ENCODE data around the gene GPR158.

The GPR158 gene

DNA sequence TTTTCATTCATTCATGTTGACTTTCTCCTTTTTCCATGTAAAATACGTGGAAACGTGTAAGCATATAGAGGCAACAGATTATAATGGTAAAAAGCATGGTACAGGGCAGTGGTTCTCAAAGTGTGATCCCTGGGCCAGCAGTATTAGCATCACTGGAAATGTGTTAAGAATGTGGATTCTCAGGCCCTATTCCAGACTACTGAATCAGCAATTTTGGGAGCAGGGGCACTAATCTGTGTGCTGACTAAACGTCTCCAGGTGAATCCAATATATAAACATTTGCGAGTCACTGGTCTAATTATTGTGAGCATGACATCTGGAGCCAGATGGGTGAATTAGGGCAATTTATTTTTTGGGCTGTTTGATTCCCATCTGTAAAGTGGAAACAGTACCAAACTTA lies 5.1 kb upstream of the GPR158 start:
- Histone ChIP-seq H3K4me3 (ENCODE audit: insufficient read depth, low read depth, low read length, poor library complexity, severe bottlenecking) (no peak overlapping the region), H3K36me3 (ENCODE audit: control insufficient read depth, insufficient read depth, low read length) (no peaks in the 10 kb centered on the region), H3K27me3 (replicated peaks; ENCODE audit: control insufficient read depth, insufficient read depth, low read length, poor library complexity, severe bottlenecking) (peaks cover 12% of the 10 kb centered on the region), H3K27ac (ENCODE audit: insufficient read depth, low read length, poor library complexity, severe bottlenecking) (no peak overlapping the region), H3K4me1 (ENCODE audit: control insufficient read depth, insufficient read depth, low read length, poor library complexity, severe bottlenecking) (no peaks in the 10 kb centered on the region), H3K9me3 (ENCODE audit: control insufficient read depth, low read length) (no peaks in the 10 kb centered on the region)
- DNase-seq = no peak

GRCh38 chr10:25170627-25171026 lies 4.2 kb upstream of the GPR158 start:
- no peak overlapping the region for H3K27ac ChIP-seq (ENCODE audit: insufficient read depth, low read length, poor library complexity, severe bottlenecking)
- H3K4me1 ChIP-seq (ENCODE audit: control insufficient read depth, insufficient read depth, low read length, poor library complexity, severe bottlenecking) = no peaks in the 10 kb centered on the region
- H3K9me3 ChIP-seq (ENCODE audit: control insufficient read depth, low read length) = no peaks in the 10 kb centered on the region
- H3K4me3 ChIP-seq (ENCODE audit: insufficient read depth, low read depth, low read length, poor library complexity, severe bottlenecking) = no peak overlapping the region
- DNase-seq = no peak
- peaks cover 18% of the 10 kb centered on the region for H3K27me3 ChIP-seq (replicated peaks; ENCODE audit: control insufficient read depth, insufficient read depth, low read length, poor library complexity, severe bottlenecking)
- no peaks in the 10 kb centered on the region for H3K36me3 ChIP-seq (ENCODE audit: control insufficient read depth, insufficient read depth, low read length)

DNA sequence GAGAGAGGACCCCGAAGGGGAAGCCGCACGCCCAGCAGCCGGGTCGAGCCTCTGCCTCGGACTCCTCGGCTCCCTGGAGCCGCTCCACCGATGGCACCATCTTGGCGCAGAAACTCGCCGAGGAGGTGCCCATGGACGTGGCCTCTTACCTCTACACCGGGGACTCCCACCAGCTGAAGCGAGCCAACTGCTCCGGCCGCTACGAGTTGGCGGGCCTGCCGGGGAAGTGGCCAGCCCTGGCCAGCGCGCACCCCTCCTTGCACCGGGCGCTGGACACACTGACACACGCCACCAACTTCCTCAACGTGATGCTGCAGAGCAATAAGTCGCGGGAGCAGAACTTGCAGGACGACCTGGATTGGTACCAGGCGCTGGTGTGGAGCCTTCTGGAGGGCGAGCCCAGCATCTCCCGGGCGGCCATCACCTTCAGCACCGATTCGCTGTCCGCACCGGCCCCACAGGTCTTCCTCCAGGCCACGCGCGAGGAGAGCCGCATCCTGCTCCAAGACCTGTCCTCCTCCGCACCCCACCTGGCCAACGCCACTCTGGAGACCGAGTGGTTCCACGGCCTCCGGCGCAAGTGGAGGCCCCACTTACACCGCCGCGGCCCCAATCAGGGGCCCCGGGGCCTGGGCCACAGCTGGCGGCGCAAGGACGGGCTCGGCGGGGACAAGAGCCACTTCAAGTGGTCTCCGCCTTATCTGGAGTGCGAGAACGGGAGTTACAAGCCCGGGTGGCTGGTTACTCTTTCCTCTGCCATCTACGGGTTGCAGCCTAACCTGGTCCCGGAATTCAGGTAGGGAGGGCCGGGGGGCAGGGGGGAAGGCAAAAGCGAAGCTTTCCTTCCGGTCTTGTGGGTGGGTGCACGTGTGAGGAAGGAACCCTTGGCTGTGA lies 973 bp downstream of the GPR158 start:
- no peak overlapping the region for H3K27ac ChIP-seq (ENCODE audit: insufficient read depth, low read length, poor library complexity, severe bottlenecking)
- no peak for DNase-seq
- peaks cover 22% of the 10 kb centered on the region for H3K27me3 ChIP-seq (replicated peaks; ENCODE audit: control insufficient read depth, insufficient read depth, low read length, poor library complexity, severe bottlenecking)
- no peak overlapping the region for H3K4me3 ChIP-seq (ENCODE audit: insufficient read depth, low read depth, low read length, poor library complexity, severe bottlenecking)
- no peaks in the 10 kb centered on the region for H3K4me1 ChIP-seq (ENCODE audit: control insufficient read depth, insufficient read depth, low read length, poor library complexity, severe bottlenecking)
- no peaks in the 10 kb centered on the region for H3K36me3 ChIP-seq (ENCODE audit: control insufficient read depth, insufficient read depth, low read length)
- no peaks in the 10 kb centered on the region for H3K9me3 ChIP-seq (ENCODE audit: control insufficient read depth, low read length)

DNA sequence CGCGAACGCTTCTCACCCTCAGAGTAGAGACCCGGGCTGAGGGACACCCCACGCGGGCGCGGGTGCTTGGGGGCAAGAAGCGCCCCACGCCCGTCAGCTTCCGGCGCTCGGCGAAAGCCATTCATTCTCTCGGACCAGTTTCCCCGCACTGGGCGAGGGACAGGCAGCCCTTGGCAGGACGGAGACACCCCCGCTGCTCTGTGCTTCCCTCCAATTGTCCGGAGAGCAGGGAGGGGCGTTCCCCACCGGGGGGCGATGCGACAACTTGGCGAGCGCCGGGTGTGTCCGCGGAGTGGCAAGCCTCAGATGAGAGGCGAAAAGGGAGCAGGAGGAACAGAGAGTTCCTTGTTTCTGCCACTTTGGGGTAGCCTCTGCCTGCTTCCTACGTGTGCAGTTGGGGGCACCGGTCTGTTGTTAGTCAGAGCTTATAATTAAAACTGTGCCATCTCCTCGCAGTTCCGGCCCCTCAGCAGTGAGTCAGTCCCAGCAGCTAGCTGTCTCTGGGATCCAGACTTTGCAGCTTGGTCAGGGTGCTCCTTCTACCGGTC lies 1.7 kb downstream of the GPR158 start:
- no peaks in the 10 kb centered on the region for H3K36me3 ChIP-seq (ENCODE audit: control insufficient read depth, insufficient read depth, low read length)
- H3K4me1 ChIP-seq (ENCODE audit: control insufficient read depth, insufficient read depth, low read length, poor library complexity, severe bottlenecking) = no peaks in the 10 kb centered on the region
- peaks cover 22% of the 10 kb centered on the region for H3K27me3 ChIP-seq (replicated peaks; ENCODE audit: control insufficient read depth, insufficient read depth, low read length, poor library complexity, severe bottlenecking)
- H3K9me3 ChIP-seq (ENCODE audit: control insufficient read depth, low read length) = no peaks in the 10 kb centered on the region
- no peak overlapping the region for H3K27ac ChIP-seq (ENCODE audit: insufficient read depth, low read length, poor library complexity, severe bottlenecking)
- no peak overlapping the region for H3K4me3 ChIP-seq (ENCODE audit: insufficient read depth, low read depth, low read length, poor library complexity, severe bottlenecking)
- no peak for DNase-seq

- no peaks in the 10 kb centered on the region for H3K9me3 ChIP-seq (ENCODE audit: control insufficient read depth, low read length)
- H3K27me3 ChIP-seq (replicated peaks; ENCODE audit: control insufficient read depth, insufficient read depth, low read length, poor library complexity, severe bottlenecking) = peaks cover 22% of the 10 kb centered on the region
- no peak for DNase-seq
- H3K4me3 ChIP-seq (ENCODE audit: insufficient read depth, low read depth, low read length, poor library complexity, severe bottlenecking) = no peak overlapping the region
- H3K27ac ChIP-seq (ENCODE audit: insufficient read depth, low read length, poor library complexity, severe bottlenecking) = no peak overlapping the region
- H3K36me3 ChIP-seq (ENCODE audit: control insufficient read depth, insufficient read depth, low read length) = no peaks in the 10 kb centered on the region
- H3K4me1 ChIP-seq (ENCODE audit: control insufficient read depth, insufficient read depth, low read length, poor library complexity, severe bottlenecking) = no peaks in the 10 kb centered on the region
Measured at GRCh38 chr10:25177093-25177753, 2.4 kb downstream of the GPR158 start.

DNA sequence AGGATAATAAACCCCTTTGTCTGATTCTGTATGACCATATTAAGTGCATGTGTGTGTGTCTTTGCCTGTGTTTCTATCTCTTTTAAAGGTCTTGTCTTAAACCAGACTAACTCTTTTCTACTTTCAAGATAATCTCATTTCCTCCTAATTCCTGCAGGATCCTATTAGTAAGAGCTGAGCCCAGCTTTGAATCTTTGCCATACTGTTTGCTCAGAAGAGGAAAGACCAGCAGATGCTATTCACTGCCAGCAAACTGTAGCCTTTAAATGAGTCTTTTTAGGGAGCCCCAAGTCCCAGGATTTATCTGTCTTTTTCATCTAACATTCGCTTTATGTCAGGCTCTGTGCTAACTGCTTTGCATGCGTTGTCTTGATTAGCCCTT lies 2.9 kb downstream of the GPR158 start:
- Histone ChIP-seq H3K36me3 (ENCODE audit: control insufficient read depth, insufficient read depth, low read length) (no peaks in the 10 kb centered on the region), H3K4me1 (ENCODE audit: control insufficient read depth, insufficient read depth, low read length, poor library complexity, severe bottlenecking) (no peaks in the 10 kb centered on the region), H3K9me3 (ENCODE audit: control insufficient read depth, low read length) (no peaks in the 10 kb centered on the region), H3K27ac (ENCODE audit: insufficient read depth, low read length, poor library complexity, severe bottlenecking) (no peak overlapping the region), H3K27me3 (replicated peaks; ENCODE audit: control insufficient read depth, insufficient read depth, low read length, poor library complexity, severe bottlenecking) (peaks cover 22% of the 10 kb centered on the region), H3K4me3 (ENCODE audit: insufficient read depth, low read depth, low read length, poor library complexity, severe bottlenecking) (no peak overlapping the region)
- no peak for DNase-seq

- Histone ChIP-seq H3K27ac (ENCODE audit: insufficient read depth, low read length, poor library complexity, severe bottlenecking) (no peak overlapping the region), H3K27me3 (replicated peaks; ENCODE audit: control insufficient read depth, insufficient read depth, low read length, poor library complexity, severe bottlenecking) (peaks cover 22% of the 10 kb centered on the region)
Measured at GRCh38 chr10:25178411-25178810, 3.6 kb downstream of the GPR158 start.

GRCh38 chr10:25180801-25181200 lies 6.0 kb downstream of the GPR158 start:
- Histone ChIP-seq H3K9me3 (ENCODE audit: control insufficient read depth, low read length) (no peaks in the 10 kb centered on the region), H3K27ac (ENCODE audit: insufficient read depth, low read length, poor library complexity, severe bottlenecking) (no peak overlapping the region), H3K4me1 (ENCODE audit: control insufficient read depth, insufficient read depth, low read length, poor library complexity, severe bottlenecking) (no peaks in the 10 kb centered on the region), H3K27me3 (replicated peaks; ENCODE audit: control insufficient read depth, insufficient read depth, low read length, poor library complexity, severe bottlenecking) (peaks cover 2% of the 10 kb centered on the region), H3K4me3 (ENCODE audit: insufficient read depth, low read depth, low read length, poor library complexity, severe bottlenecking) (no peak overlapping the region), H3K36me3 (ENCODE audit: control insufficient read depth, insufficient read depth, low read length) (no peaks in the 10 kb centered on the region)
- no peak for DNase-seq

More at GRCh38 chr10:25178411-25178810, 3.6 kb downstream of the GPR158 start:
- Histone ChIP-seq H3K9me3 (ENCODE audit: control insufficient read depth, low read length) (no peaks in the 10 kb centered on the region), H3K4me3 (ENCODE audit: insufficient read depth, low read depth, low read length, poor library complexity, severe bottlenecking) (no peak overlapping the region), H3K36me3 (ENCODE audit: control insufficient read depth, insufficient read depth, low read length) (no peaks in the 10 kb centered on the region), H3K4me1 (ENCODE audit: control insufficient read depth, insufficient read depth, low read length, poor library complexity, severe bottlenecking) (no peaks in the 10 kb centered on the region)
- no peak for DNase-seq

DNA sequence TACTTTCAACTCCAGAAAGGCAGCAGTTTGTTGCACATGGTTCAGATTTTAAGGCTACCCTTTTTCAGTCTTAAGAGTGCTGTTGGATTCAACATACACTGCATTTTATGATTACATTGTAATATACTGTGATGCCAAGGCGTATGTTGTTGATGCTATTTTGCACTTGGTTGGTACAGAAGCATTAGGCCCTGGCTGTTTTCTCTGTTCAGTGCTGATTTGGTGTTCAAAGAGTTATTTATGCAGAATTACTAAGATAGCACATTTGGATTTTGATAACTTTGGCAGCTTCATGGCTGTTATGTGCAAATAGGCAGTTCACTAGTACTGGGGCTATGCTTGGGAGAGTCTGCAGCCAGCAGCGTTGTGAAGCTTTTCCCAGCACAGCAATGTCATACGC lies 7.8 kb downstream of the GPR158 start:
- no peak for DNase-seq
- no peaks in the 10 kb centered on the region for H3K4me1 ChIP-seq (ENCODE audit: control insufficient read depth, insufficient read depth, low read length, poor library complexity, severe bottlenecking)

More for the DNA sequence above, 7.8 kb downstream of the GPR158 start:
- Histone ChIP-seq H3K27me3 (replicated peaks; ENCODE audit: control insufficient read depth, insufficient read depth, low read length, poor library complexity, severe bottlenecking) (no peaks in the 10 kb centered on the region), H3K4me3 (ENCODE audit: insufficient read depth, low read depth, low read length, poor library complexity, severe bottlenecking) (no peak overlapping the region), H3K9me3 (ENCODE audit: control insufficient read depth, low read length) (no peaks in the 10 kb centered on the region), H3K36me3 (ENCODE audit: control insufficient read depth, insufficient read depth, low read length) (no peaks in the 10 kb centered on the region), H3K27ac (ENCODE audit: insufficient read depth, low read length, poor library complexity, severe bottlenecking) (no peak overlapping the region)
